ENCODE results near the gene SENP1.

The SENP1 gene

GRCh38 chr12:48051681-48052080, 54.2 kb downstream of the SENP1 start:
- TF ChIP-seq CTCF (IDR thresholded peaks at IDR 0.05; ENCODE audit: low read depth, low read length, missing control alignments) = no peak
- no peak overlapping the region for H3K4me3 ChIP-seq (replicated peaks; ENCODE audit: low read depth, low read length)
- no peak for DNase-seq (ENCODE audit: extremely low read depth, low read depth)

- no peak for DNase-seq (ENCODE audit: extremely low read depth, low read depth)
- TF ChIP-seq CTCF (IDR thresholded peaks at IDR 0.05; ENCODE audit: low read depth, low read length, missing control alignments) = no peak
- H3K4me3 ChIP-seq (replicated peaks; ENCODE audit: low read depth, low read length) = no peak overlapping the region
Measured at GRCh38 chr12:48050174-48050573, 55.7 kb downstream of the SENP1 start.

GRCh38 chr12:48045965-48046518, 59.8 kb downstream of the SENP1 start:
- no peak for DNase-seq (ENCODE audit: extremely low read depth, low read depth)

GRCh38 chr12:48045061-48045846, 60.6 kb downstream of the SENP1 start:
- TF ChIP-seq CTCF (IDR thresholded peaks at IDR 0.05; ENCODE audit: low read depth, low read length, missing control alignments) = no peak
- DNase-seq (ENCODE audit: extremely low read depth, low read depth) = no peak
- H3K4me3 ChIP-seq (replicated peaks; ENCODE audit: low read depth, low read length) = no peak overlapping the region

More at GRCh38 chr12:48045965-48046518, 59.8 kb downstream of the SENP1 start:
- TF ChIP-seq CTCF (IDR thresholded peaks at IDR 0.05; ENCODE audit: low read depth, low read length, missing control alignments) = no peak
- H3K4me3 ChIP-seq (replicated peaks; ENCODE audit: low read depth, low read length) = no peak overlapping the region

GRCh38 chr12:48044396-48044795, 61.5 kb downstream of the SENP1 start:
- no peak for DNase-seq (ENCODE audit: extremely low read depth, low read depth)
- TF ChIP-seq CTCF (IDR thresholded peaks at IDR 0.05; ENCODE audit: low read depth, low read length, missing control alignments) = no peak
- no peak overlapping the region for H3K4me3 ChIP-seq (replicated peaks; ENCODE audit: low read depth, low read length)

- no peak for TF ChIP-seq CTCF (IDR thresholded peaks at IDR 0.05; ENCODE audit: low read depth, low read length, missing control alignments)
- no peak overlapping the region for H3K4me3 ChIP-seq (replicated peaks; ENCODE audit: low read depth, low read length)
- no peak for DNase-seq (ENCODE audit: extremely low read depth, low read depth)
Measured at GRCh38 chr12:48043771-48044170, 62.1 kb downstream of the SENP1 start.

Measured in HFF-Myc (cell line).